ENCODE results near the gene USP2. TPM values are rescaled to one million over a fixed set of nuclear protein-coding genes. Genes with fewer than 3 reads are reported as not detected.

USP2 gene
- total RNA-seq, 1 donor from 2014 or later: 2.6 TPM

GRCh38 chr11:119356349-119357031 lies 25.0 kb downstream of the USP2 start:
- peak; percentile 99 for TF ChIP-seq CTCF (IDR thresholded peaks at IDR 0.05; ENCODE audit: partially characterized antibody, unreplicated experiment)
- DNase-seq: peak; percentile 83
- H3K27me3 Mint-ChIP-seq (ENCODE audit: unreplicated experiment): peaks cover 9% of the 10 kb centered on the region
- peak overlapping the region; percentile 80 for H3K4me3 Mint-ChIP-seq (ENCODE audit: unreplicated experiment)
- H3K27ac Mint-ChIP-seq (ENCODE audit: unreplicated experiment): no peak overlapping the region
- peaks cover 13% of the 10 kb centered on the region for H3K4me1 Mint-ChIP-seq (ENCODE audit: low read depth, unreplicated experiment)
- H3K36me3 Mint-ChIP-seq (ENCODE audit: unreplicated experiment): peaks cover 5% of the 10 kb centered on the region
- H3K9me3 Mint-ChIP-seq (ENCODE audit: unreplicated experiment): peaks cover 8% of the 10 kb centered on the region

DNA sequence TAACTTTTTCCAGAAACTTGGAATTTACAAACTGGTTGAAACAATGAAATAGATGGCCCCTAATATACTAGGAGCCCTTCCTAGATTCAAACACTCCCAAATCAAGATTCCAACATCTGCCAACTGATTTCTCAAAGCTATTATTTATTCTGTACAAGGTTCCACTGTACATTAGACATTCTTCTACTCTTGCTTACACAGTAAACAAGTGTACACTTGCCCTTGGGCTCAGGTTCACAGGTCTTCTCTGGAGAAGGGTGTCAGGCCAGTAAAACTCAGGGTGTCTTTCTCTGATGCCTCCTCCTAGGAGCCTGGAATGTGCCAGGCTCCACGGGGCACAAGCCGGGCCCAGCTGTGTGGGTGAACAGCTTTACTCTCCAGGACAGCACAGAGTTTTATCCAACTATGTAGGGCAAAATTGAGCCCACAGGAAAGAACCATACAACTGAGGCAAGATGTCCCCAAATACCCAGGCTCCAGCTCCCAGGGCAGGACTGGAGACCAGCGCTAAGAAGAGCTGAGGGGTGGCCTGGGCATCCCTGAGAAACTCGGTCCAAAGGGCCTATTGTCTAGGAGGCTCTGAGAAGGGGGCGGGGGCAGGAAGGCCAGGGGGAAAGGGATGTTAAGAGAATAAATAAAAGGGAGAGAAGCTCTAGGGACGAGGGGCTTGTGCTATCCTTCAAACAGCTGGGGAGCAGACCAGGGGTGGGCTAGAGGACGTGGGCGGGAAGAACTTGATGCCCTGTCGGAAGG lies 26.2 kb downstream of the USP2 start:
- Mint-ChIP-seq H3K27me3 (ENCODE audit: unreplicated experiment) (peaks cover 9% of the 10 kb centered on the region), H3K27ac (ENCODE audit: unreplicated experiment) (no peak overlapping the region), H3K9me3 (ENCODE audit: unreplicated experiment) (peaks cover 8% of the 10 kb centered on the region), H3K36me3 (ENCODE audit: unreplicated experiment) (peaks cover 5% of the 10 kb centered on the region), H3K4me3 (ENCODE audit: unreplicated experiment) (no peak overlapping the region), H3K4me1 (ENCODE audit: low read depth, unreplicated experiment) (peaks cover 8% of the 10 kb centered on the region)
- no peak for DNase-seq
- no peak for TF ChIP-seq CTCF (IDR thresholded peaks at IDR 0.05; ENCODE audit: partially characterized antibody, unreplicated experiment)

DNA sequence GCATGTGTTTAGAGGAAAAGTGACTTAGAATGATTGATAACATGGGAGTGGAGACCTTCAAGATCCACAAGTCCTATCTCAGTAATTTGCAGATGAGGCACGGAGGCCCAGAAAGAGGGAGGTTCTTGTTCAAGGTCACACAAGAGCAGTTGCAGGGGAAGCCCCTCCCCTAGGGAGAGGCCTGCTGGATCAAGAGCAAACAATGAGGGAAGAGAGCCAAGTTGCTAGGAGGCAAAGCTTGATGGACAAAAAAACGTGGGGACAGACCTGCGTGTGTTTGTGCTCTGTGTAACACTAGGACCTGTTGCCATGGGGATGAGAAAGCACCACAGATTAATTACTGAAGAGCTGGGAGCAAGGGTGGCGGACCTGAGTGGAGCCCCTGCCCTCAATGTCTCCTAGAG lies 28.6 kb downstream of the USP2 start:
- no peaks in the 10 kb centered on the region for H3K36me3 Mint-ChIP-seq (ENCODE audit: unreplicated experiment)
- peaks cover 8% of the 10 kb centered on the region for H3K4me1 Mint-ChIP-seq (ENCODE audit: low read depth, unreplicated experiment)

DNA sequence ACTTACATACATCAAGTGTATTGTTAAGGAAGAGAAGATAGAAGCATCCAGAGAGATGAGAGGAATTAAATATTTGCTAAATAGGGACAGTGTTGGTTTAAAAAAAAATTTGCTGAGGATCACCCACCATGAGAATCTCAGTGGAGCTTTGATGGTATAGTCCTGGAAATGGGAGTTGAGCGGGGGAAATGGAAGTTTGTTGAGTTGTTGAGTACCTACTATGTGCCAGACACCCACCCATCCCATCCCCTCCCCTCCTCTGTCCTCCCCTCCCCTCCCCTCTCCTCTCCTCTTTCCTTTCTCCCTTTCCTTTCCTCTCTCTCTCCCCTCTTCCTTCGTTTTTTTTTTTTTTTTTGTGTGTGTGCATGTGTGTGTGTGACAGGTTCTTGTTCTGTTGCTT lies 30.3 kb downstream of the USP2 start:
- TF ChIP-seq CTCF (IDR thresholded peaks at IDR 0.05; ENCODE audit: partially characterized antibody, unreplicated experiment): no peak
- DNase-seq: no peak
- H3K27ac Mint-ChIP-seq (ENCODE audit: unreplicated experiment): no peak overlapping the region
- peaks cover 4% of the 10 kb centered on the region for H3K4me1 Mint-ChIP-seq (ENCODE audit: low read depth, unreplicated experiment)
- H3K9me3 Mint-ChIP-seq (ENCODE audit: unreplicated experiment): peaks cover 4% of the 10 kb centered on the region
- no peak overlapping the region for H3K4me3 Mint-ChIP-seq (ENCODE audit: unreplicated experiment)
- H3K36me3 Mint-ChIP-seq (ENCODE audit: unreplicated experiment): no peaks in the 10 kb centered on the region
- H3K27me3 Mint-ChIP-seq (ENCODE audit: unreplicated experiment): peaks cover 7% of the 10 kb centered on the region

More for the DNA sequence above, 28.6 kb downstream of the USP2 start:
- peaks cover 5% of the 10 kb centered on the region for H3K9me3 Mint-ChIP-seq (ENCODE audit: unreplicated experiment)
- DNase-seq: no peak
- H3K4me3 Mint-ChIP-seq (ENCODE audit: unreplicated experiment): peak overlapping the region; percentile 2
- no peak overlapping the region for H3K27ac Mint-ChIP-seq (ENCODE audit: unreplicated experiment)
- H3K27me3 Mint-ChIP-seq (ENCODE audit: unreplicated experiment): peaks cover 9% of the 10 kb centered on the region
- TF ChIP-seq CTCF (IDR thresholded peaks at IDR 0.05; ENCODE audit: partially characterized antibody, unreplicated experiment): no peak

GRCh38 chr11:119350302-119350701 lies 31.2 kb downstream of the USP2 start:
- Mint-ChIP-seq H3K9me3 (ENCODE audit: unreplicated experiment) (peaks cover 5% of the 10 kb centered on the region), H3K36me3 (ENCODE audit: unreplicated experiment) (no peaks in the 10 kb centered on the region), H3K27ac (ENCODE audit: unreplicated experiment) (no peak overlapping the region), H3K4me1 (ENCODE audit: low read depth, unreplicated experiment) (peaks cover 4% of the 10 kb centered on the region), H3K27me3 (ENCODE audit: unreplicated experiment) (peaks cover 7% of the 10 kb centered on the region), H3K4me3 (ENCODE audit: unreplicated experiment) (no peak overlapping the region)
- TF ChIP-seq CTCF (IDR thresholded peaks at IDR 0.05; ENCODE audit: partially characterized antibody, unreplicated experiment): no peak
- DNase-seq: no peak
